OCI-LY7 (cell line): ENCODE results near the gene CACNB1. TPM values are rescaled to one million over a fixed set of nuclear protein-coding genes. Genes with fewer than 3 reads are reported as not detected.

Source experiments
- BruUV-seq: library from RNA; stranded (reverse); fragments of 400-500 nt; replicated peaks from 2 replicates; lab custom pipeline; 2021; lab: Mats Ljungman, UMichigan
- CTCF ChIA-PET: fragments of 300-600 bp; sonication (Branson Sonifier 250); formaldehyde crosslinking; loops from one replicate; lab custom pipeline; 2022; ENCODE audit warnings: antibody characterized with exemption; ENCODE audit not compliant: unreplicated experiment; lab: Charles Lee
- POLR2A ChIA-PET: fragments of 300-600 bp; sonication (Branson Sonifier 250); formaldehyde crosslinking; loops from one replicate; lab custom pipeline; 2022; ENCODE audit warnings: antibody characterized with exemption; lab: Charles Lee
- DNase-seq: peaks from one replicate; pipeline ENCODE4 v3.0.0-alpha.2; 2015; ENCODE audit warnings: low spot score
- H2AFZ ChIP-seq: fragments of 200-600 bp; sonication (generic), shearing (Covaris generic); 2 replicates; pipeline ENCODE4 v1.6.1; 2014; ENCODE audit warnings: mild to moderate bottlenecking, antibody characterized with exemption, low read length, moderate library complexity
- H3K27ac ChIP-seq: fragments of 200-600 bp; sonication (generic); 2 replicates; pipeline ENCODE4 v1.5.1; 2014; ENCODE audit warnings: mixed run types, low read depth, mild to moderate bottlenecking, moderate library complexity, low read length, inconsistent platforms; ENCODE audit not compliant: poor library complexity, severe bottlenecking
- H3K36me3 ChIP-seq: fragments of 200-600 bp; sonication (generic); 2 replicates; pipeline ENCODE4 v1.6.1; 2014; ENCODE audit warnings: mild to moderate bottlenecking, antibody characterized with exemption, low read length, moderate library complexity, mixed read lengths; ENCODE audit not compliant: insufficient read depth
- H3K4me1 ChIP-seq: fragments of 200-600 bp; sonication (generic); 2 replicates; pipeline ENCODE4 v1.5.1; 2014; ENCODE audit warnings: mild to moderate bottlenecking, low read length; ENCODE audit not compliant: insufficient read depth, poor library complexity, severe bottlenecking
- H3K4me2 ChIP-seq: fragments of 200-600 bp; sonication (generic); 2 replicates; pipeline ENCODE4 v1.6.1; 2014; ENCODE audit warnings: mild to moderate bottlenecking, low read length
- H3K4me3 ChIP-seq: fragments of 200-600 bp; sonication (generic); 2 replicates; pipeline ENCODE4 v1.5.1; 2014; ENCODE audit warnings: mild to moderate bottlenecking, low read depth, low read length; ENCODE audit not compliant: poor library complexity, severe bottlenecking
- H3K79me2 ChIP-seq: fragments of 200-600 bp; sonication (generic); 2 replicates; pipeline ENCODE4 v1.6.1; 2016; ENCODE audit warnings: low read depth, mild to moderate bottlenecking, low read length, moderate library complexity, mixed read lengths; ENCODE audit not compliant: insufficient read depth
- H3K9me2 ChIP-seq: fragments of 200-600 bp; sonication (generic); 2 replicates; pipeline ENCODE4 v1.6.1; 2016; ENCODE audit warnings: mild to moderate bottlenecking, low read length, mixed read lengths; ENCODE audit not compliant: insufficient read depth
- H3K9me3 ChIP-seq: fragments of 200-600 bp; sonication (generic); 2 replicates; pipeline ENCODE4 v1.6.1; 2014; ENCODE audit warnings: mild to moderate bottlenecking, mixed run types, low read length, mixed read lengths
- H4K20me1 ChIP-seq: fragments of 200-600 bp; sonication (generic); 2 replicates; pipeline ENCODE4 v1.6.1; 2014; ENCODE audit warnings: mild to moderate bottlenecking, antibody characterized with exemption, low read length, moderate library complexity, mixed read lengths; ENCODE audit not compliant: insufficient read depth
- EZH2phosphoT487 ChIP-seq: fragments of 200-600 bp; sonication (generic); IDR thresholded peaks from 2 replicates; pipeline ENCODE4 v1.6.1; 2018; ENCODE audit warnings: low read depth, borderline replicate concordance, mild to moderate bottlenecking, mixed run types, antibody characterized with exemption, low read length, moderate library complexity, mixed read lengths
- intact Hi-C: fragments of 100-400 bp; cut with micrococcal nuclease; formaldehyde crosslinking; loops from one replicate; pipeline ENCODE4 v1.10.0; 2022; ENCODE audit not compliant: unreplicated experiment
- total RNA-seq, 2 experiments: library from RNA; depleted of rRNA in 1 of 2; stranded (reverse); fragments of >200 nt in 1 of 2; shearing (Covaris generic) in 1 of 2; gene quantifications; 2 replicates each; pipeline ENCODE4 v1.2.3, GENCODE V29; 2014 to 2022
- TF ChIP-seq, protein P1 (sequence below): fragments of 200-600 bp; sonication (generic); conservative IDR thresholded peaks from 2 replicates; pipeline ENCODE4 v1.5.1; 2014; ENCODE audit warnings: mild to moderate bottlenecking, antibody characterized with exemption, low read length, moderate library complexity, mixed read lengths

CACNB1 gene
- total RNA-seq, 2 experiments from 2014 or later, result 23.7 to 30.9 TPM

GRCh38 chr17:39138431-39139160 is 58.9 kb downstream of the CACNB1 start:
- no peaks in the 10 kb centered on the region for H3K36me3 ChIP-seq
- no peaks in the 10 kb centered on the region for H3K9me2 ChIP-seq
- TF ChIP-seq, protein P1, sequence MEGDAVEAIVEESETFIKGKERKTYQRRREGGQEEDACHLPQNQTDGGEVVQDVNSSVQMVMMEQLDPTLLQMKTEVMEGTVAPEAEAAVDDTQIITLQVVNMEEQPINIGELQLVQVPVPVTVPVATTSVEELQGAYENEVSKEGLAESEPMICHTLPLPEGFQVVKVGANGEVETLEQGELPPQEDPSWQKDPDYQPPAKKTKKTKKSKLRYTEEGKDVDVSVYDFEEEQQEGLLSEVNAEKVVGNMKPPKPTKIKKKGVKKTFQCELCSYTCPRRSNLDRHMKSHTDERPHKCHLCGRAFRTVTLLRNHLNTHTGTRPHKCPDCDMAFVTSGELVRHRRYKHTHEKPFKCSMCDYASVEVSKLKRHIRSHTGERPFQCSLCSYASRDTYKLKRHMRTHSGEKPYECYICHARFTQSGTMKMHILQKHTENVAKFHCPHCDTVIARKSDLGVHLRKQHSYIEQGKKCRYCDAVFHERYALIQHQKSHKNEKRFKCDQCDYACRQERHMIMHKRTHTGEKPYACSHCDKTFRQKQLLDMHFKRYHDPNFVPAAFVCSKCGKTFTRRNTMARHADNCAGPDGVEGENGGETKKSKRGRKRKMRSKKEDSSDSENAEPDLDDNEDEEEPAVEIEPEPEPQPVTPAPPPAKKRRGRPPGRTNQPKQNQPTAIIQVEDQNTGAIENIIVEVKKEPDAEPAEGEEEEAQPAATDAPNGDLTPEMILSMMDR, result no peak
- TF ChIP-seq EZH2phosphoT487, result no peak
- ChIA-PET POLR2A (interaction anchor here (0.5 kb wide), 1 partner anchor 291 kb away, joined by 3 read pairs; no protein-coding TSS in a partner anchor), CTCF (no interaction called here)
- peak overlapping the region; percentile 54 for H3K4me2 ChIP-seq
- no peak overlapping the region for H3K4me3 ChIP-seq
- peak overlapping the region; percentile 44; the same call in 1 of the 2 replicates for H2AFZ ChIP-seq
- intact Hi-C loops, result no loop called here
- no peaks in the 10 kb centered on the region for H3K79me2 ChIP-seq
- BruUV-seq, result no TSS peak
- DNase-seq, result no peak
- peaks cover 18% of the 10 kb centered on the region for H3K4me1 ChIP-seq
- H4K20me1 ChIP-seq, result no peaks in the 10 kb centered on the region
- 0 out of 2 replicates have a peak, but pooled peaks cover 5% of the 10 kb centered on the region for H3K9me3 ChIP-seq
- H3K27ac ChIP-seq, result no peak overlapping the region

DNA sequence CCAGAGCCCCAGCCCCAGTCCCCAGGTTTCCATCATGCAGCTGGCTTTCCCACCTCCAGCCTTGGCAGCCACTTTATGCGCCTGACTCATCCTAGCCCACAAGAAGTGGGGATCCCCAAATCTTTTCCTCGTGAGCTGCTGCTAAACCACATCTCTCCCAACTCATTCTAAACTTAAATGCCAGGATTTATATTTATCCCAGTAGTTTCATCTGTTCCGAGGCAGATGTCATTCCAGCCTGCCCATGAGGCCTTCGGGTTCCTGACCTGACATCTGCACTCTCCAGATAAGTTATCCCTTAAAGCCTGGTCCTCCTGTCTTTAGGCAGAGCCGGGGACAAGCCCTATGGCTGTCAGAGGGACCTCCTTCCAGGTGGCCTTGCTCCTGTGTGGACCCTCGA is 62.6 kb downstream of the CACNB1 start:
- no peaks in the 10 kb centered on the region for H3K79me2 ChIP-seq
- no peaks in the 10 kb centered on the region for H3K9me2 ChIP-seq
- TF ChIP-seq, protein P1, result no peak
- TF ChIP-seq EZH2phosphoT487, result no peak
- intact Hi-C loops, result no loop called here
- peaks cover 17% of the 10 kb centered on the region for H3K4me1 ChIP-seq
- ChIA-PET POLR2A (no interaction called here), CTCF (no interaction called here)
- DNase-seq, result no peak
- no peak overlapping the region for H3K27ac ChIP-seq
- H4K20me1 ChIP-seq, result no peaks in the 10 kb centered on the region
- H3K9me3 ChIP-seq, result no peaks in the 10 kb centered on the region
- BruUV-seq, result no TSS peak
- H3K36me3 ChIP-seq, result no peaks in the 10 kb centered on the region
- H3K4me2 ChIP-seq, result no peak overlapping the region
- no peak overlapping the region for H3K4me3 ChIP-seq
- H2AFZ ChIP-seq, result no peak overlapping the region

GRCh38 chr17:39132192-39132610 is 65.3 kb downstream of the CACNB1 start:
- no peaks in the 10 kb centered on the region for H3K4me1 ChIP-seq
- no peak for TF ChIP-seq EZH2phosphoT487
- TF ChIP-seq, protein P1, result no peak
- no peaks in the 10 kb centered on the region for H3K9me3 ChIP-seq
- no peaks in the 10 kb centered on the region for H4K20me1 ChIP-seq
- ChIA-PET POLR2A (no interaction called here), CTCF (no interaction called here)
- no peak overlapping the region for H3K4me3 ChIP-seq
- no peaks in the 10 kb centered on the region for H3K9me2 ChIP-seq
- H3K4me2 ChIP-seq, result no peak overlapping the region
- no peak overlapping the region for H2AFZ ChIP-seq
- no peaks in the 10 kb centered on the region for H3K36me3 ChIP-seq
- no peak for DNase-seq
- no TSS peak for BruUV-seq
- intact Hi-C loops, result no loop called here
- H3K79me2 ChIP-seq, result no peaks in the 10 kb centered on the region
- H3K27ac ChIP-seq, result no peak overlapping the region
